GM12801 (cell line): ENCODE measurements around the gene ABCD2.

ENCODE experiments used
- CTCF ChIP-seq: IDR thresholded peaks from one replicate; pipeline ENCODE4 v1.5.1; 2011; ENCODE audit warnings: control low read depth; ENCODE audit not compliant: insufficient read length; ENCODE audit errors: extremely low read depth

Gene ABCD2

GRCh38 chr12:39595928-39596327 lies 23.7 kb downstream of the ABCD2 start:
- TF ChIP-seq CTCF = no peak

- no peak for TF ChIP-seq CTCF
Measured at GRCh38 chr12:39592295-39592694, 27.3 kb downstream of the ABCD2 start.

- no peak for TF ChIP-seq CTCF
Measured at GRCh38 chr12:39588348-39588747, 31.3 kb downstream of the ABCD2 start.

- TF ChIP-seq CTCF = no peak
Measured at GRCh38 chr12:39587225-39587624, 32.4 kb downstream of the ABCD2 start.

- TF ChIP-seq CTCF = no peak
Measured at GRCh38 chr12:39586816-39587215, 32.8 kb downstream of the ABCD2 start.

- no peak for TF ChIP-seq CTCF
Measured at GRCh38 chr12:39581592-39581991, 38.0 kb downstream of the ABCD2 start.

GRCh38 chr12:39575498-39575875 lies 44.1 kb downstream of the ABCD2 start:
- TF ChIP-seq CTCF = no peak
